ENCODE measurements around the gene PCDHGC5.

PCDHGC5 gene

GRCh38 chr5:141484310-141484640, 4.6 kb upstream of the PCDHGC5 start:
- no peak overlapping the region for H3K4me3 ChIP-seq (ENCODE audit: low read length)
- H2AFZ ChIP-seq (ENCODE audit: low read length) = no peak overlapping the region
- H3K9me3 ChIP-seq (replicated peaks; ENCODE audit: insufficient read depth, low read length) = no peaks in the 10 kb centered on the region
- H3K4me2 ChIP-seq (ENCODE audit: low read depth, low read length) = no peak overlapping the region
- DNase-seq = no peak
- no peaks in the 10 kb centered on the region for H3K79me2 ChIP-seq (ENCODE audit: low read length)
- no peaks in the 10 kb centered on the region for H3K36me3 ChIP-seq (replicated peaks; ENCODE audit: insufficient read depth, low read length)
- H3K4me1 ChIP-seq (ENCODE audit: low read length) = no peaks in the 10 kb centered on the region
- TF ChIP-seq CTCF (IDR thresholded peaks at IDR 0.05; ENCODE audit: low read length) = no peak
- TF ChIP-seq EZH2phosphoT487 (IDR thresholded peaks at IDR 0.05; ENCODE audit: low read length) = no peak
- TF ChIP-seq EZH2 (optimal IDR thresholded peaks at IDR 0.05; ENCODE audit: low read depth, low read length) = no peak
- no peak overlapping the region for H3K27ac ChIP-seq (ENCODE audit: low read length)
- H3K9me2 ChIP-seq (replicated peaks; ENCODE audit: insufficient read depth, low read length) = no peaks in the 10 kb centered on the region
- no peaks in the 10 kb centered on the region for H3F3A ChIP-seq (ENCODE audit: insufficient read depth, low read length)
- no peaks in the 10 kb centered on the region for H4K20me1 ChIP-seq (ENCODE audit: insufficient read depth, low read length)
- H3K27me3 ChIP-seq (replicated peaks; ENCODE audit: insufficient read depth, low read length) = no peaks in the 10 kb centered on the region
- H3K9ac ChIP-seq (ENCODE audit: low read length) = no peak overlapping the region

- H2AFZ ChIP-seq (ENCODE audit: low read length) = no peak within 1 kb of the TSS
- no peaks in the 10 kb centered on the region for H3F3A ChIP-seq (ENCODE audit: insufficient read depth, low read length)
- H3K9me3 ChIP-seq (replicated peaks; ENCODE audit: insufficient read depth, low read length) = no peaks in the 10 kb centered on the region
- no peak within 1 kb of the TSS for H3K27ac ChIP-seq (ENCODE audit: low read length)
- no peak within 1 kb of the TSS for H3K4me2 ChIP-seq (ENCODE audit: low read depth, low read length)
- H3K4me3 ChIP-seq (ENCODE audit: low read length) = no peak within 1 kb of the TSS
- no peaks in the 10 kb centered on the region for H4K20me1 ChIP-seq (ENCODE audit: insufficient read depth, low read length)
- H3K9ac ChIP-seq (ENCODE audit: low read length) = no peak within 1 kb of the TSS
- no peaks in the 10 kb centered on the region for H3K9me2 ChIP-seq (replicated peaks; ENCODE audit: insufficient read depth, low read length)
- no peaks in the 10 kb centered on the region for H3K36me3 ChIP-seq (replicated peaks; ENCODE audit: insufficient read depth, low read length)
- no peaks in the 10 kb centered on the region for H3K4me1 ChIP-seq (ENCODE audit: low read length)
- no peak for DNase-seq
- TF ChIP-seq EZH2phosphoT487 (IDR thresholded peaks at IDR 0.05; ENCODE audit: low read length) = no peak
- TF ChIP-seq CTCF (IDR thresholded peaks at IDR 0.05; ENCODE audit: low read length) = no peak
- no peak for TF ChIP-seq EZH2 (optimal IDR thresholded peaks at IDR 0.05; ENCODE audit: low read depth, low read length)
- no peaks in the 10 kb centered on the region for H3K27me3 ChIP-seq (replicated peaks; ENCODE audit: insufficient read depth, low read length)
- no peaks in the 10 kb centered on the region for H3K79me2 ChIP-seq (ENCODE audit: low read length)
These were observed 4.1 kb upstream of the PCDHGC5 start, which contains the start of gene PCDHGC4 for GRCh38 chr5:141484641-141485311. Gene PCDHGC4 (plus strand): TSS chr5:141485030. CDS start chr5:141485174, 144 bp downstream.

- Histone ChIP-seq H3K4me1 (ENCODE audit: low read length) (no peaks in the 10 kb centered on the region), H3K4me3 (ENCODE audit: low read length) (no peak overlapping the region), H3K4me2 (ENCODE audit: low read depth, low read length) (no peak overlapping the region)
These were observed 3.4 kb upstream of the PCDHGC5 start for GRCh38 chr5:141485321-141486055.

GRCh38 chr5:141486091-141486490, 2.8 kb upstream of the PCDHGC5 start:
- Histone ChIP-seq H3K9me2 (replicated peaks; ENCODE audit: insufficient read depth, low read length) (no peaks in the 10 kb centered on the region), H3K4me1 (ENCODE audit: low read length) (no peaks in the 10 kb centered on the region), H3K27ac (ENCODE audit: low read length) (no peak overlapping the region), H3K9me3 (replicated peaks; ENCODE audit: insufficient read depth, low read length) (no peaks in the 10 kb centered on the region), H3K4me2 (ENCODE audit: low read depth, low read length) (no peak overlapping the region), H4K20me1 (ENCODE audit: insufficient read depth, low read length) (no peaks in the 10 kb centered on the region), H3K36me3 (replicated peaks; ENCODE audit: insufficient read depth, low read length) (no peaks in the 10 kb centered on the region), H3K79me2 (ENCODE audit: low read length) (no peaks in the 10 kb centered on the region), H3K9ac (ENCODE audit: low read length) (no peak overlapping the region), H3K27me3 (replicated peaks; ENCODE audit: insufficient read depth, low read length) (no peaks in the 10 kb centered on the region), H2AFZ (ENCODE audit: low read length) (no peak overlapping the region), H3K4me3 (ENCODE audit: low read length) (no peak overlapping the region), H3F3A (ENCODE audit: insufficient read depth, low read length) (no peaks in the 10 kb centered on the region)
- TF ChIP-seq EZH2 (optimal IDR thresholded peaks at IDR 0.05; ENCODE audit: low read depth, low read length) (no peak), EZH2phosphoT487 (IDR thresholded peaks at IDR 0.05; ENCODE audit: low read length) (no peak), CTCF (IDR thresholded peaks at IDR 0.05; ENCODE audit: low read length) (no peak)
- DNase-seq = no peak

More at GRCh38 chr5:141485321-141486055, 3.4 kb upstream of the PCDHGC5 start:
- Histone ChIP-seq H3K9ac (ENCODE audit: low read length) (no peak overlapping the region), H3K9me3 (replicated peaks; ENCODE audit: insufficient read depth, low read length) (no peaks in the 10 kb centered on the region), H2AFZ (ENCODE audit: low read length) (no peak overlapping the region), H3K9me2 (replicated peaks; ENCODE audit: insufficient read depth, low read length) (no peaks in the 10 kb centered on the region), H3K27me3 (replicated peaks; ENCODE audit: insufficient read depth, low read length) (no peaks in the 10 kb centered on the region), H4K20me1 (ENCODE audit: insufficient read depth, low read length) (no peaks in the 10 kb centered on the region), H3K79me2 (ENCODE audit: low read length) (no peaks in the 10 kb centered on the region), H3K36me3 (replicated peaks; ENCODE audit: insufficient read depth, low read length) (no peaks in the 10 kb centered on the region), H3F3A (ENCODE audit: insufficient read depth, low read length) (no peaks in the 10 kb centered on the region), H3K27ac (ENCODE audit: low read length) (no peak overlapping the region)
- TF ChIP-seq EZH2phosphoT487 (IDR thresholded peaks at IDR 0.05; ENCODE audit: low read length) = no peak
- no peak for DNase-seq

Measured in MM.1S (cell line).